ENCODE data around the gene SEPTIN2.

SEPTIN2 gene

DNA sequence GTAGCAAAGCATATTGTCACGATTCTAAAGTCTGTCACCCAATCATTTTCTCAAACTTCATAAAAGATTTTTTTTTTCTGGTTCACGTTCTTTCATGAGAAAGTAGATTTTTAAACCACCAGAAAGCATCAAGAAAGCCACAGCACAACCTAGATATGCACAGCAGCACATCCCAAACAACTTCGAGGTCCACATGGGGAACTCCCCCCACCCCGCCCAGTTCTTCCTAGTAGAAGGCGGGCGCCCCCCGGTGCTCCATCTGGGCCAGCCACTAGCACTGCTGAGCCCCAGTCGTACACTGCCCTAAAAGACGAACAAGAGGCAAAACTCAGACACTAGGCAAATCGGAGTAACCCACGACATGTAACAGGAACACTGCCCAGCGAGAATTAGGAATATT lies 15.7 kb upstream of the SEPTIN2 start:
- Histone ChIP-seq H2AK5ac (ENCODE audit: low read length) (no peak overlapping the region), H2BK120ac (ENCODE audit: insufficient read depth, low read length, poor library complexity) (no peak overlapping the region), H3K79me1 (ENCODE audit: low read length) (no peaks in the 10 kb centered on the region), H3K4me2 (ENCODE audit: low read length) (no peak overlapping the region), H3K27me3 (ENCODE audit: insufficient read depth, low read length) (no peaks in the 10 kb centered on the region), H4K8ac (ENCODE audit: low read depth, low read length) (no peak overlapping the region), H3K4me1 (ENCODE audit: control insufficient read depth in 1 of 2, insufficient read depth in 2 of 2, low read length in 2 of 2) (peaks cover 5 to 8% of the 10 kb centered on the region in 2 experiments), H4K12ac (ENCODE audit: low read depth, low read length) (no peak overlapping the region), H2AFZ (ENCODE audit: insufficient read depth, low read length, poor library complexity) (no peak overlapping the region), H2BK5ac (ENCODE audit: low read depth, low read length, poor library complexity) (no peak overlapping the region), H3K14ac (ENCODE audit: low read length) (no peak overlapping the region), H3K27ac (ENCODE audit: low read depth, low read length) (no peak overlapping the region), H3K79me2 (ENCODE audit: control insufficient read depth, insufficient read depth, low read length, poor library complexity) (peaks cover 21% of the 10 kb centered on the region), H3K4me3 (ENCODE audit: low read depth, low read length) (no peak overlapping the region), H3K9me3 (ENCODE audit: insufficient read depth, low read depth, low read length) (no peaks in the 10 kb centered on the region), H3K18ac (ENCODE audit: low read length) (no peak overlapping the region), H3K9ac (ENCODE audit: low read length) (no peak overlapping the region), H2BK12ac (ENCODE audit: low read length) (no peak overlapping the region), H3K36me3 (ENCODE audit: control insufficient read depth in 1 of 2, insufficient read depth in 2 of 2, low read length in 2 of 2) (peaks cover 0 to 2% of the 10 kb centered on the region in 2 experiments), H4K91ac (ENCODE audit: low read depth, low read length) (no peak overlapping the region), H3K4ac (ENCODE audit: low read depth, low read length) (peak overlapping the region; percentile 74), H3K23ac (ENCODE audit: low read length) (no peak overlapping the region)
- WGBS (ENCODE audit: extremely low coverage, insufficient coverage, insufficient read length): no CpG with 5 or more reads among the region's 12 CpGs
- DNase-seq: no peak

DNA sequence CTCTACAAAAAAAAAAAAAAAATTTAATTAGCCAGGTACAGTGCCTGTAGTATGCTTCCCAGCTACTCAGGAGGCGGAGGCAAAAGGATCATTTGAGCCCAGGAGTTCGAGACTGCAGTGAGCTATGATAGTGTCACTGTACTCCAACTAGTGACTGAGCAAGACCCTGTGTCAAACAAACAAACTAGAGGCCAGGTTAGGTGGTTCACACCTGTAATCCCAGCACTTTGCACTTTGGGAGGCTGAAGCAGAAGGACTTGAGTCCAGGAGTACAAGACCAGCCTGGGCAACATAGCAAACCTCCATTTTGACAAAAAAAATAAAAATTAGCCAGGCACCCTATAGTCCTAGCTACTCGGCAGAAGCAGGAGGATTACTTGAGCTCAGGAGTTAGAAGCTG lies 13.6 kb upstream of the SEPTIN2 start:
- Histone ChIP-seq H2BK12ac (ENCODE audit: low read length) (no peak overlapping the region), H3K36me3 (ENCODE audit: control insufficient read depth in 1 of 2, insufficient read depth in 2 of 2, low read length in 2 of 2) (peaks cover 0 to 3% of the 10 kb centered on the region in 2 experiments), H4K91ac (ENCODE audit: low read depth, low read length) (no peak overlapping the region), H3K4me1 (ENCODE audit: control insufficient read depth in 1 of 2, insufficient read depth in 2 of 2, low read length in 2 of 2) (peaks cover 5 to 8% of the 10 kb centered on the region in 2 experiments), H3K23ac (ENCODE audit: low read length) (no peak overlapping the region), H2AFZ (ENCODE audit: insufficient read depth, low read length, poor library complexity) (no peak overlapping the region), H4K8ac (ENCODE audit: low read depth, low read length) (no peak overlapping the region), H2BK5ac (ENCODE audit: low read depth, low read length, poor library complexity) (no peak overlapping the region), H3K9ac (ENCODE audit: low read length) (peak overlapping the region; percentile 22), H3K4me3 (ENCODE audit: low read depth, low read length) (no peak overlapping the region), H3K27me3 (ENCODE audit: insufficient read depth, low read length) (no peaks in the 10 kb centered on the region), H3K79me2 (ENCODE audit: control insufficient read depth, insufficient read depth, low read length, poor library complexity) (peaks cover 23% of the 10 kb centered on the region), H3K14ac (ENCODE audit: low read length) (no peak overlapping the region), H2BK120ac (ENCODE audit: insufficient read depth, low read length, poor library complexity) (no peak overlapping the region), H3K27ac (ENCODE audit: low read depth, low read length) (no peak overlapping the region), H3K4ac (ENCODE audit: low read depth, low read length) (peak overlapping the region; percentile 10), H3K79me1 (ENCODE audit: low read length) (no peaks in the 10 kb centered on the region), H3K9me3 (ENCODE audit: insufficient read depth, low read depth, low read length) (no peaks in the 10 kb centered on the region), H3K4me2 (ENCODE audit: low read length) (no peak overlapping the region), H3K18ac (ENCODE audit: low read length) (no peak overlapping the region), H2AK5ac (ENCODE audit: low read length) (no peak overlapping the region), H4K12ac (ENCODE audit: low read depth, low read length) (no peak overlapping the region)
- no CpG with 5 or more reads among the region's 3 CpGs for WGBS (ENCODE audit: extremely low coverage, insufficient coverage, insufficient read length)
- no peak for DNase-seq

DNA sequence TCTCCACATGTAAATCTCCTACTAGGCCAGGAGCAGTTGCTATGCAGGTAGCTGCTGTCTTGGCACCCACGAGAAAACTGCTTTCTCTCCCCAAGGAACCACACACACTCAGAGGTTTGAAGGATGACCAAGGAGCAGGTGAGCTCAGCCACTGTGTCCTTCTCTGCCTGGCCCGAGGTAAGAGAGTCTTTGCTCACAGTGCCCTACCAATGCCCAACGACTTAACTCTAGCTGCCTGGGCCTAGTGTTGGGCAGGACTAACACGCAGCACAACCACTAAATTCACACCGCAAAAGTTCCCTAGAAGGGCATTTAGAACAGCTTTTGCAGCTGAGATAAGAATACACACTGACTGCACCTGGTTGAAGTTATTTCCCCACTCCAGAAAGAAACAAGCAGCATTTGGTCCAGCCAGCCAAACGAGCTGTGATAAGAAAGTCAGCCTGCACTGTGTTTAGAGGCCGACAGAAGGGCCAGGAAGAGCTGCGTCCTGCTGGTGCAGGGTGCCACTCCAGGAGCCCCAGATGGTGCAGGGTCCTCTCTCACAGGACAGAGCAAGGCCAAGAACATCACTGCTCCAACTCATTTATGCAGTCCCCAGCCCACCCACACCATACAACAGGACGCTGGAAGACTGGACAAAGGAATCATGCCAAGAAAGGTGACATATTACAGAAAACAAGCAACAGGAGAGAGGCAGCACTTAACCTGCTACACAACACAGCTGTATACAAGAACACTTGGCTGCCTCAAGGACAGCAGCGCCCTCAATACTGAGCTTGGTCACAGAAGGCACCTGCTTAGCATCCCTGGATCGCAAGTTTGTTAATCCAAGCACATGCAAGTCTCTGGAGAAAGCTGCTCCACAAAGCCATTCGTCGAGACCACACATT lies 12.7 kb upstream of the SEPTIN2 start:
- no peak overlapping the region for H3K14ac ChIP-seq (ENCODE audit: low read length)
- no peak overlapping the region for H2BK120ac ChIP-seq (ENCODE audit: insufficient read depth, low read length, poor library complexity)
- no peak overlapping the region for H2BK12ac ChIP-seq (ENCODE audit: low read length)
- no peak overlapping the region for H2AFZ ChIP-seq (ENCODE audit: insufficient read depth, low read length, poor library complexity)
- no peak overlapping the region for H3K4me2 ChIP-seq (ENCODE audit: low read length)
- no CpG with 5 or more reads among the region's 13 CpGs for WGBS (ENCODE audit: extremely low coverage, insufficient coverage, insufficient read length)
- peaks cover 25% of the 10 kb centered on the region for H3K79me2 ChIP-seq (ENCODE audit: control insufficient read depth, insufficient read depth, low read length, poor library complexity)
- no peak overlapping the region for H4K91ac ChIP-seq (ENCODE audit: low read depth, low read length)
- no peak overlapping the region for H3K27ac ChIP-seq (ENCODE audit: low read depth, low read length)
- H2AK5ac ChIP-seq (ENCODE audit: low read length): no peak overlapping the region
- H3K36me3 ChIP-seq (ENCODE audit: control insufficient read depth in 1 of 2, insufficient read depth in 2 of 2, low read length in 2 of 2): peaks cover 0 to 3% of the 10 kb centered on the region in 2 experiments
- H3K18ac ChIP-seq (ENCODE audit: low read length): no peak overlapping the region
- no peaks in the 10 kb centered on the region for H3K9me3 ChIP-seq (ENCODE audit: insufficient read depth, low read depth, low read length)
- peaks cover 5 to 8% of the 10 kb centered on the region in 2 experiments for H3K4me1 ChIP-seq (ENCODE audit: control insufficient read depth in 1 of 2, insufficient read depth in 2 of 2, low read length in 2 of 2)
- no peak overlapping the region for H4K12ac ChIP-seq (ENCODE audit: low read depth, low read length)
- H3K79me1 ChIP-seq (ENCODE audit: low read length): no peaks in the 10 kb centered on the region
- H4K8ac ChIP-seq (ENCODE audit: low read depth, low read length): no peak overlapping the region
- peak overlapping the region; percentile 35 for H3K4ac ChIP-seq (ENCODE audit: low read depth, low read length)
- no peak for DNase-seq
- no peak overlapping the region for H3K4me3 ChIP-seq (ENCODE audit: low read depth, low read length)
- H3K27me3 ChIP-seq (ENCODE audit: insufficient read depth, low read length): no peaks in the 10 kb centered on the region
- H3K9ac ChIP-seq (ENCODE audit: low read length): no peak overlapping the region
- no peak overlapping the region for H3K23ac ChIP-seq (ENCODE audit: low read length)
- no peak overlapping the region for H2BK5ac ChIP-seq (ENCODE audit: low read depth, low read length, poor library complexity)

DNA sequence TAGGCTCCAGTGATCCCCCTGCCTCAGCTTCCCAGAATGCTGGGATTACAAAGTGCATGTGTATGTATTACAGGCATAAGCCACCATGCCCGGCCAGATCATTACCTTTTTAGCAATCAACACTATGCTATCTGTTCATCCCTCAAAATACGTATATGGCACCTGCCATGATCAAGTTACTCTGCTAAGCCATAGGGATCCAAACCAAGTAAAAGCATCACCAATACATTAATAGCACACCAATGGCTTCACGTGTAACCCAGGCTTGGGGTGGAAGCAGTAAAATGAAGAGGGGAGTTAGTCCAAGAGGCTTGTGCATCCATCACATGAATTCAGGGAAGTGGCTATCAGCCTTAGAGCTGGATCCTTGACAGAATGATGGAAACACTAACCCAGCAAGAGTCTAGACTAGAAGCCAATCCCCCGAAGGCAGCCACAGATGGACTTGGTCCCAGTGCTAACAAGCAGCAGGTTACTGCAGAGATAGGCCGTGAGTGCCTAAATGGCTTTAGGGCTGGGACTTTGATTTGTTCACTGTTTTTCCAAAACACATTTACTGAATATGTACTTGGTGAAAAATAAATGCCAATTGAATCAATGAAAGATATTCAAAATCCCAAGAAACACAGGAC lies 11.6 kb upstream of the SEPTIN2 start:
- Histone ChIP-seq H4K91ac (ENCODE audit: low read depth, low read length) (no peak overlapping the region), H4K8ac (ENCODE audit: low read depth, low read length) (no peak overlapping the region), H3K23ac (ENCODE audit: low read length) (peak overlapping the region; percentile 22), H3K27ac (ENCODE audit: low read depth, low read length) (no peak overlapping the region), H2BK12ac (ENCODE audit: low read length) (no peak overlapping the region), H2AFZ (ENCODE audit: insufficient read depth, low read length, poor library complexity) (no peak overlapping the region), H3K14ac (ENCODE audit: low read length) (no peak overlapping the region), H3K79me2 (ENCODE audit: control insufficient read depth, insufficient read depth, low read length, poor library complexity) (peaks cover 32% of the 10 kb centered on the region), H2BK5ac (ENCODE audit: low read depth, low read length, poor library complexity) (no peak overlapping the region), H2AK5ac (ENCODE audit: low read length) (no peak overlapping the region), H3K27me3 (ENCODE audit: insufficient read depth, low read length) (no peaks in the 10 kb centered on the region), H3K79me1 (ENCODE audit: low read length) (no peaks in the 10 kb centered on the region), H2BK120ac (ENCODE audit: insufficient read depth, low read length, poor library complexity) (no peak overlapping the region), H3K4me2 (ENCODE audit: low read length) (no peak overlapping the region), H3K4me3 (ENCODE audit: low read depth, low read length) (no peak overlapping the region), H3K18ac (ENCODE audit: low read length) (no peak overlapping the region), H3K4me1 (ENCODE audit: control insufficient read depth in 1 of 2, insufficient read depth in 2 of 2, low read length in 2 of 2) (peaks cover 5 to 12% of the 10 kb centered on the region in 2 experiments), H3K4ac (ENCODE audit: low read depth, low read length) (peak overlapping the region; percentile 80), H3K9ac (ENCODE audit: low read length) (no peak overlapping the region), H4K12ac (ENCODE audit: low read depth, low read length) (no peak overlapping the region), H3K36me3 (ENCODE audit: control insufficient read depth in 1 of 2, insufficient read depth in 2 of 2, low read length in 2 of 2) (peaks cover 0 to 3% of the 10 kb centered on the region in 2 experiments), H3K9me3 (ENCODE audit: insufficient read depth, low read depth, low read length) (no peaks in the 10 kb centered on the region)
- no CpG with 5 or more reads among the region's 5 CpGs for WGBS (ENCODE audit: extremely low coverage, insufficient coverage, insufficient read length)
- no peak for DNase-seq

Data from trophoblast cell (in vitro differentiated cells and primary cell).